Gastroesophageal sphincter (tissue), 3 donors: Measurements from ENCODE around the gene PIGA.

Source experiments
- CTCF ChIP-seq, 4 experiments: fragments of 200-600 bp in 2 of 4; fragments of 450-650 bp in 2 of 4; sonication (generic) in 1 of 4; IDR thresholded peaks; one replicate each; pipeline ENCODE4 v1.5.1; 2017 to 2019; ENCODE audit warnings: antibody characterized with exemption in 4 of 4, mild to moderate bottlenecking in 2 of 4, moderate library complexity in 2 of 4
- POLR2AphosphoS5 ChIP-seq: sonication (generic); formaldehyde crosslinking; IDR thresholded peaks from one replicate; pipeline ENCODE4 v1.6.1; 2017; ENCODE audit warnings: antibody characterized with exemption

GRCh38 chrX:15301924-15302323 lies 33.4 kb downstream of the PIGA start:
- no peak for TF ChIP-seq POLR2AphosphoS5
- no peak for TF ChIP-seq CTCF (IDR thresholded peaks at IDR 0.05)
